DMS114 treated with DMSO at 0.1 percent for 48 hours (cell line): ENCODE data around the gene CCNL2.
"Not testable (repeated sequence)": the region's sequence is repeated elsewhere in the genome, so short reads cannot be mapped to it uniquely, and the experiment has no call there.

Source experiments
- DNase-seq: peaks from one replicate; lab custom pipeline; 2025; ENCODE audit not compliant: unreplicated experiment; lab: John Stamatoyannopoulos, UW

CCNL2 gene

DNA sequence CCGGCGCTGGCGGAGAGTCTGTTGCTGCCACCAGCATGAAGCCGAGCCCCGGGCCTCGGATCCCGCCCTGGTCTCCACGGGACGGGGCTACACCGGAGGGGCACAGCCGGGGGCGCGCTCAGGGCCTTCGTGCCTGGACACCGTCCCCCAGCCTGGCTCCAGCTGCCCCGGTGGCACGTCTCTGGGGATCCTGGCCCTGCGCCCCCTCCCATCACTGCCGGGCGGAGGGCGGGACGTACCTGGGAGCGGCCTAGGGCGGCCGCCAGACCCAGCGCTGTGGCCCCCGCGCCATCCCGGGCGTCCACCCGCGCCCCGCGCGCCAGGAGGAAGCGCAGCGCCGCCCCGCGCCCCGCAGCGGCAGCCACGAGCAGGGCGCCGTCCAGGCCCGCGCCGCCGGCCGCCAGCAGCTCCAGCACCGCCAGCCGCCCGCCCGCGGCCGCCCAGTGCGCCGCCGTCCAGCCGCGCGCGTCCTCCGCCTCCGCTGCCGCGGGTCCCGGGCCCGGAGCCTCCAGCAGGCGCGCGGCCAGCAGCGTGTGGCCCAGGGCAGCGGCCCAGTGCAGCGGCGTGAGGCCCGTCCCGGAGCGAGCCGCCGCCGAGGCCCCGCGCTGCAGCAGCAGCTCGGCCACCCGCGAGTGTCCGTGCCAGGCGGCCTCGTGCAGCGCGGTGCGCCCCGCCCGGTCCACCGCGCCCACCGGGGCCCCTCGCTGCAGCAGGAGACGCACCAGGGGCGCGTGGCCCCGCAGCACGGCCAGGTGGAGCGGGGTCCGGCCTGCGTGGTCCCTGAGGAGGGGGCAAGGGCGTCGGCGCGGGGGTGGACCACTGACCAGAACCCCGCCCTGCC lies 20.9 kb upstream of the CCNL2 start:
- DNase-seq, result no peak

DNA sequence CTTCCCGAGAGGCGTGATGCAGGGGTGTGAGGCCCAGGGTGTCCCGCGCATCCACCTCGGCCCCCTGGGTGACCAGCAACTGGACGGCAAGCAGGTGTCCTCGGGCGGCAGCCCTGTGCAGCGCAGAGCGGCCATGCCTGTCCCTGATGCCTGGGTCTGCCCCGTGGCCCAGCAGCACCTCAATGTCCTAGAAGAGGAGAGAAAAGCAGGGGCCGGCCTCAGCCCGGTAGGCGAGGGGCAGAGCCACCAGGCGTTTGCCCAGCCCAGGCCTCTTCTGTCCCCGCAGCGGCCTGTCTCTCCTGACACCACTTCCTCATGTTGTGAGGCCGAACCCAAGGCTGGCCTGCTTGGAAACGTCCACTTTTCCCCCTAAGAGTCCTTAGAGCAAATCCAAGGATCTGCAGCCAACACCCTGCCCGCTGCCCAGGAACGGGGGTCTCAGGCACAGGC lies 20.3 kb upstream of the CCNL2 start:
- DNase-seq, result no peak

DNA sequence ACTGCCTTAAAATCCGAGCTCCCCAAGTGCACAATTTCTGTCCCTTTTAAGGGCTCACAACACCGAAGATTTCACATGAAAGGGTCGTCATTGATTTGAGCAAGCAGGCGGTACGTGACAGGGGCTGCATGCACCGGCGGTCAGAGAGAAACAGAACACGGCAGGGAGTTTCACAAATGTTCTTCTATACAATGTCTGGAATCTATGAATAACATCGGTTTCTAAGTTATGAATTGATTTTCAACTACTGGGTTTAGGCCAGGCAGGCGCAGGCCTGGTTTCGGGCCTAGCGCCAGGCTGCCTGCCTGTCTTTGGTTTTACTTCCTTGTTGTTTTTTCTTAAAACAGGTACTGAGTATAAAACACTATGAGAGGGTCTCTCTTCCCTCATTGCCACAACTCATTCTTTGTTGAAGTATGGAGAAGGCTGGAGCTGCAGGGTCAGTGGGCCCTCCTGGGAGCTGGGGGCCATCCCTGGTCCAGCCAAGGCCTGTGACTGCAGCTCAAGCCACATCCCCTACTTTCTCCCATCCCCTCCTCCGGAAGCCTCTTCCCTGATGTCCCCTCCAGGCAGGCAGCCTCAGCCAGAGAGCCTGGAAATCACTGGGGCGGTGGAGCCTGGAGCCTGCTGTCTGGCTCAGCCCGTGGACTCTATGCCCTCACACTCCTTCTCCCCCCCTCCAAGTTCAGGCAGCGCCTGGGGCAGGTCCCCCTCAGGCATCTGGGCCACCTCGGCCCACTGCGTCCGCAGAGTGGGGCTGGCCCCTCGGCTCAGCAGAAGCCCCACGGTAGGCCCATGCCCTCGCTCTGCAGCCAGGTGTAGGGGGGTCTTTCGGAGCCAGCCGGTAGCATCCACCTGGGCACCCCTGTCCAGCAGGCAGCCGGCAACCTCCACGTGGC lies 19.6 kb upstream of the CCNL2 start:
- no peak for DNase-seq

DNA sequence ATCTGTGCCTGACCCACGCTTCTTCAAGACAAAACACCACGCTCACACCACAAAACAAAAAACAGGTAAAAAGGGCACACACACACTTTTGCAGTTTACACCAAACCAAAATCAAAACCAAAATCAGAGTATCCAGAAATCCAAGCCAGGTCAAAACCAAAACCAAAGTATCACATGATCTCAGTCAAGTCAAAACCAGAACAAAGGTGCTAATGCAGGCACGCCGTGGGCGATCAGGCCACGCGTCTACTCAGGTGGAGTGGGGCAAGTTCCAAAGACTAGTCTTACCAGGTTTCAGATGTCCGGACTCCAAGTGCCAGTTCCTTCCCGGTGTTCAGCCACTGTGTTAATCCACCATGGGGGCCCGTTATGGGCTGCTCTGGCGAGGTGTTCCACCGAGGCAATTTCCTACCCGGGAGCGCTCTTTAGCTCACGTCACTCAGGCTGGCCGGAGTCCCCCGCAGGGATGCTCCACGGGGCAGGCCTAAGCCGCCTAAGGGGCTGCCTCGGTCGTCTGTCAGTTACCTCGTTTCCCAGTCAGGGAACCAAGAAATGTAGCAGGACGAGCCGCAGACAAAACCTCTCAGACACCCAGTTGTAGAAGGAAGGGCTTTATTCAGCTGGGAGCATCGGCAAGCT lies 18.8 kb upstream of the CCNL2 start:
- DNase-seq, result not testable (repeated sequence)

DNA sequence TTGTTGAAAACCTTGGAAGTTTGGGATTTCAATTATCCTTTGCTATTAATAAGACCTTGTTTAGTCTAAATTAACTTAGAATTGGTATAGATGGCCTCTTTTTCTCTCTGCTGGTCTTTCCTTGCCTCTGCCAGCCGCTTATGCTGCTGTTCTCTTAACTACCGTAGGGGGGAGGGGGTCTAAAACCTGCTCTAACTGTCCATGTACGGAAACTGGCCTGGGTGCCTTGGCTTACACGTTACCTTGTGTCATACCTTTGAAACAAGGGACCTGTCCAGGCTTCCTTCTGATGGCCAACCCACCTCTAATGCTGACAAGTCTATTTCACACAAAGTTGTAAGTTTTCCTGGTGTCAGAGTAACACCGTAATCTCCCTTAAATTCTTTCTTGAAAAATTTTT lies 18.3 kb upstream of the CCNL2 start:
- not testable (repeated sequence) for DNase-seq

DNA sequence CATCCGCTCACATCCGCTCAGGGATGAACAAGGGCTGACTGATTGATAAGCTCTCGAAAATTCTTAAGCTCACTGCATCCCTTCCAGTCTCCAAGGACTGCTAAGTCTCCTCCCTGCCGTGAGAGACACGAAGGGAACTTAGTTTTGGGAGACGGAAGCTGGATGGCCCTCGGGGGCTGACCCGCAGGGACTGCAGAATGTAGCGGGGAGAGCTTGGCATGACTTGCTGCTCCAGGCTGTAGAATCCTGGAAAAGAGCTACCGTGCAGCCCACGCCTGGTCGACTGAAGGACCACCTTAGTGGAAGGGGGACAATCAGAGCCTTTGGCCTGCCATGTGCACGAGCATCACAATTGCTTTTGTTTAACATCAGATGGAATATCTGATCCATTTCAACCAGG lies 16.6 kb upstream of the CCNL2 start:
- DNase-seq, result no peak

DNA sequence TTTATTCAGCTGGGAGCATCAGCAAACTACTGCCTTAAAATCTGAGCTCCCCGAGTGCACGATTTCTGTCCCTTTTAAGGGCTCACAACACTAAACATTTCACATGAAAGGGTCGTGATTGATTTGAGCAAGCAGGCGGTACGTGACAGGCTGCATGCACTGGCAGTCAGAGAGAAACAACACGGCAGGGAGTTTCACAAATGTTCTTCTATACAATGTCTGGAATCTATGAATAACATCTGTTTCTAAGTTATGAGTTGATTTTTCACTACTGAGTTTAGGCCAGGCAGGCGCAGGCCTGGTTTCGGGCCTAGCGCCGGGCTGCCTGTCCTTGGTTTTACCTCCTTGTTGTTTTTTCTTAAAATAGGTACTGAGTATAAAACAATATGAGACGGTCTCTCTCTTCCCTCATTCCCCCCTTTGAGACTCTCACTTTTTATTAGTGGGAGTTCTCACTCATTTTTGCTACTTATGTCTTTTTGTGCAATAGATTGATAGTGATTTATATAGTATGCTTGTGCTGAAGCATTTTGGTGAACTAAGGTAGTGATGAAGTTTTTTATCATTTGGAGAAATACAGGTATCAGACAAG lies 13.3 kb upstream of the CCNL2 start:
- DNase-seq, result not testable (repeated sequence)

DNA sequence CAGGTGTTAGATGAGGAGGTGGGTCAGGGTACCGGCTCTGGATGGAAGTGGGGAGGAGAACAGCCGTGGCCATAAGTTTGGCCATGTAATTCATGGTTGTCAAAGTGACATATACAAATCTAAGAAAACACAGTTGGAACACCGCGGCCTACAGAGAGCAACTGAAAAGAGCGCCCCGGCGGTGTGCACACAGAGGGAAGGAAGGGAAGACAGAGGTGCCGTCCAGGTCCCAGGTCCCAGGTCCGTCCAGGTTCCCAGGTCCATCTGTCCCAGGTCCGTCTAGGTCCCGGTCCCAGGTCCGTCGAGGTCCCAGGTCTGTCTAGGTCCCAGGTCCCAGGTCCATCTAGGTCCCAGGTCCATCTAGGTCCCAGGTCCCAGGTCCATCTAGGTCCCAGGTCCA lies 12.5 kb upstream of the CCNL2 start:
- DNase-seq, result no peak

DNA sequence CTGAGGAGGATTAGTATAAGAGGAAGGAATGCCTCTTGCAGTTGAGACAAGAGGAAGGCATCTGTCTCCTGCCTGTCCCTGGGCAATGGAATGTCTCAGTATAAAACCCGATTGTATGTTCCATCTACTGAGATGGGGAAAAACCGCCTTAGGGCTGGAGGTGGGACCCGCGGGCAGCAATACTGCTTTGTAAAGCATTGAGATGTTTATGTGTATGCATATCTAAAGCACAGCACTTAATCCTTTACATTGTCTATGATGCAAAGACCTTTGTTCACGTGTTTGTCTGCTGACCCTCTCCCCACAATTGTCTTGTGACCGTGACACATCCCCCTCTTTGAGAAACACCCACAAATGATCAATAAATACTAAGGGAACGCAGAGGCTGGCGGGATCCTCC lies 11.1 kb upstream of the CCNL2 start:
- not testable (repeated sequence) for DNase-seq

DNA sequence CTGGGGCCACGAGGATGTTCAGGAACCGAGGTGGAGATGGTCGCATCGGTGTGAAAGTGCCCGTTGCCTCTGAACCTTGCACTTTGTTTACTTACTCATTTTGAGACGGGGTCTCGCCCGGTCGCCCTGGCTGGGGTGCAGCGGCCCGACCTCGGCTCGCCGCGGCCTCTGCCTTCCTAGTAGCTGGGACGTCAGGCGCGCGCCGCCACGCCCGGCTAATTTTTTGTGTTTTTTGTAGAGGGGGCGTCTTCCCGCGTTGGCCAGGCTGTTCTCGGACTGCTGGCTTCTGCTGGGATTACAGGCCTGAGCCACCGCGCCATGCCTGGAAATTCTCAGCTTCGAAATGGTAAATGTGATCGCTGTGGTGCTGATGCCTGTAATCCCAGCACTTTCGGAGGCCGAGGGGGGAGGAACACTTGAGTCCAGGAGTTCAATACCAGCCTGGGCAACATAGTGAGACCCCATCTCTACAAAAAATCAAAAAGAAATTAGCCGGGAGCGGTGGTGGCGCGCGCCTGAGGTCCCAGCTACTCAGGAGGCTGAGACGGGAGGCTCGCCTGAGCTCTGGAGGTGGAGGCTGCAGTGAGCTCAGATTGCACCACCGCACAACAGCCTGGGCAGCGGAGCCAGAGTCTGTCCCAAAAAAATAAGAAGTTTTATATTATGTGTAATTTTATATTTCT lies 8.6 kb upstream of the CCNL2 start:
- DNase-seq, result no peak

DNA sequence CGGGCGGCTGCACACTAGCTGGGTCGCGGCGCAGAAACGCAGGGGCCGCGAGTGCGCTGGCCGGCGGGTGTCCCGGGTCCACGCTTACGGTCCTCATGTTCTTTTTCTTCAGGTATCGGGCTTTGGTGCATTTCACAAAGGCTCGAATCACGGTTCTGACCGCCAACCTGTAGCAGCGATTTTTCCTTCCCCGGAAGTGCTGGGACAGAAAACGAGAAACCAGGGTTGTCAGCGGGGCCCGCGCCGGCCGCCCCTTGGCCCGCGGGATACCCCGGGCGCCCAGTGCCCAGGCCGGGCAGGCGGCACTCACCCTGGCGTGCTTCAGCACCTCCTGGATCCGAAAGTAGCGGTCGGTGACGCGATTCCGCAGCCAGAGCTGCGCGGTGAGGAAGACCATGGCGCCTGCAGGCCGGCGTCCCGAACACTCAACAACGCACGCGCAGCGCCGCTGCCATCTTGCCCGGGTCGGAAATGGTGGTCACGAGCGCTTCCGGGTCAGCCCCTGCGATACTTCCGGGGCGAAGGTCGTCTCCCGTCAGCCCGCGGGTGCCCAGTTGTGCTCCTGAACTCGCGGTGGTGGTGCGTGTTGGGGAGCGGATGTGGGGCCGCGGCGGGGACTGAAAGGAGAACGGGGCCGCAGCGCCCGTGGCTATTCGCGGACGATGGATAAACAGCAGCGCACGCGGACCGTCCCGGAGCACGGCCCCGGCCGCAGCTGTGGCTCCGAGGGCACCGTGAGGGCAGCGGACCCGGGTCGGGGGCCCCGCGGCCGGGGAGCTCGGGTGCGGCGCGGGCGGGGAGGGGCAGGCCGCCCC lies 7.9 kb upstream of the CCNL2 start, which contains the start of gene MRPL20:
Gene MRPL20 (minus strand): TSS at position 473 of the 815 bp plus-strand sequence. CDS start 76 bp downstream, at position 397.
- DNase-seq, result peak; percentile 72

DNA sequence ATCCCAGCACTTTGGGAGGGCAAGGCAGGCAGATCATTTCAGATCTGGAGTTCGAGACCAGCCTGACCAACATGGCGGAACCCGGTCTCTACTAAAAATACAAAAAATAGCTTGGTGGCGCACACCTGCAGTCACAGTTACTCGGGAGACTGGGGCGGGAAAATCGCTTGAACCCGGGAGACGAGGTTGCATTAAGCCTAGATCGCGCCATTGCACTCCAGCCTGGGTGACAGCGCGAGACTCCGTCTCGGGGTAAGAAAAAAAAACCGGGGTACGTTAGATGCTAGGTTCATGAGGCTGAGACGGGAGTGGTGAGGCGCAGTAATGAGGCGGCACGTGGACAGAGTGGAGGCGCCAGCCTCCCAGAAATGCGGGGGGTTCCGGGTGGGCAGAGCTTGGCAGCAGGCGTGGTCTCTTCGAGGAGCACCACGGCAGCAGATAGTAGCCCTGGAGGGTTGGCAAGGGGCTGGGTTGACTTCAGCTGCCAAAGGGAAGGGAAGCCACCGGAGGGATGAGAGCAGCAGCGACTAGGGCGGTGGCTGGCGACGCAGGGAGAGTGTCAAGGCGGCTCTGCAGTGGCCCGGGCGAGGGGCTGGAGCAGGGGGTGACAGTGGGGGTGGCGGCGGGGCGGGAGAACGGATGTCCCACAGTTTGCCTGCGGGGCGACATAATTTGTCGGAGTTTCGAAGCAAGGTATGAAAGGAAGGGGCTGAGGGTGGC lies 7.1 kb upstream of the CCNL2 start:
- no peak for DNase-seq

DNA sequence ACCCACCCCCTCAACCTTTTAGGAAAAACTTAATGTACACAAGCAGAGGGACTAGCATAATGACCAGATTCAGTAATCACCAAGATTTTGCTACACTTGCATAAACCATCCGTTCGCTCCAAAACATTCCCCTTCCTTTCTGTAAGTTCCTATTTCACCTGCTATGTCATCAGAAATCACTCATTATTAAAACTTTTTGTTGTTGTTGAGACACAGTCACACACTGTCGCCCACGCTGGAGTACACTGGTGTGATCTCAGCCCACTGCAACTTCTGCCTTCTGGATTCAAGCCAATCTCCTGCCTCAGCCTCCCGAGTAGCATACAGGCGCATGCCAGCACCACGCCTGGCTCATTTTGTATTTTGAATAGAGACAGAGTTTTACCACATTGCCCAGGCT lies 4.5 kb upstream of the CCNL2 start:
- DNase-seq, result no peak

DNA sequence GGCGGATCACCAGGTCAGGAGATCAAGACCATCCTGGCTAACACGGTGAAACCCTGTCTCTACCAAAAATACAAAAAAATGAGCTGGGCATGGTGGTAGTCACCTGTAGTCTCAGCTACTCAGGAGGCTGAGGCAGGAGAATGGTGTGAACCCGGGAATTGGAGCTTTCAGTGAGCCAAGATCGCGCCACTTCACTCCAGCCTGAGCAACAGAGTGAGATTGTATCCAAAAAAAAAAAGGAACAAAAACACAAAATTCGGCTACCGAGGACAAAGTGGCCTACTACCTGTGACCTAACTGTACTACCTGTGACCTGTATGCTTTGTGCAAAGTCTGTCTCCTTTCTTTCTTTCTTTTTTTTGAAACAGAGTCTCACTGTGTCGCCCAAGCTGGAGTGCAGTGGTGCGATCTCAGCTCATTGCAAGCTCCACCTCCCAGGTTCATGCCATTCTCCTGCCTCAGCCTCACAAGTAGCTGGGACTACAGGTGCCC lies 3.8 kb upstream of the CCNL2 start:
- DNase-seq, result not testable (repeated sequence)

DNA sequence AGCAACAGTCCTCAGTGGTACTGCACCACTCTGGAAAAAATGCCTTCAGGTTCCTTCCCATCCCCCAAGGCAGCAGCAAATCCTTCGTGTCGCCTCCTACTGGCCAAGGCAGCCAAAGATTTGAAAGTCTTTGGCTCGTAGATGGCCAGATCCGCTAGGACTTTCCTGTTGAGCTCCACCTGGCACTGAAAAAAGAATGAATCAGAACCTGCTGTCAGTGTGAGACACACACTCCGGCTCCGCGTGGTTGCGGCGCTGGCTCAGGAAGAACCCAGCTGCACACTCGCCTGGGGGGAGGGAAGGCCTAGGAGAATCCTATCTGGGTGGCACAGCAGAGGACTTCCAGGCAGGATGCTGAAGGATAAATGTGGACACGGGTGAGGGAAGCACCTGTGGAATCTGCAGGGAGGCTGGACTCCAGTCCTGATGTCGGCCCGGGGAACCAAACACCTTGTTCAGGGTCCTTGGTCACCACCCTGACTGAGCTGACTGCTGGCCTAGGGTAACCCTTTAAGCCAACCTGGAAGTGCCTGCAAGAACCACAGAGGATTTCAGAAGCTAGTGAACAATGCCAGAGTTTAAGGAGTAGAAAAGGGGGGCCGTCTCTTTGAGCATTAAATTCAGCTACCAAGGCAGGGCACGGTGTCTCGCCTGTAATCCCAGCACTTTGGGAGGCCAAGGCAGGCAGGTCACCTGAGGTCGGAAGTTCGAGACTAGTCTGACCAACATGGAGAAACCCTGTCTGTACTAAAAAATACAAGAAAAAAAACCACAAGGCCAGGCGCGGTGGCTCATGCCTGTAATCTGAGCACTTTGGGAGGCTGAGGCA lies 3.2 kb upstream of the CCNL2 start:
- peak; percentile 41 for DNase-seq

DNA sequence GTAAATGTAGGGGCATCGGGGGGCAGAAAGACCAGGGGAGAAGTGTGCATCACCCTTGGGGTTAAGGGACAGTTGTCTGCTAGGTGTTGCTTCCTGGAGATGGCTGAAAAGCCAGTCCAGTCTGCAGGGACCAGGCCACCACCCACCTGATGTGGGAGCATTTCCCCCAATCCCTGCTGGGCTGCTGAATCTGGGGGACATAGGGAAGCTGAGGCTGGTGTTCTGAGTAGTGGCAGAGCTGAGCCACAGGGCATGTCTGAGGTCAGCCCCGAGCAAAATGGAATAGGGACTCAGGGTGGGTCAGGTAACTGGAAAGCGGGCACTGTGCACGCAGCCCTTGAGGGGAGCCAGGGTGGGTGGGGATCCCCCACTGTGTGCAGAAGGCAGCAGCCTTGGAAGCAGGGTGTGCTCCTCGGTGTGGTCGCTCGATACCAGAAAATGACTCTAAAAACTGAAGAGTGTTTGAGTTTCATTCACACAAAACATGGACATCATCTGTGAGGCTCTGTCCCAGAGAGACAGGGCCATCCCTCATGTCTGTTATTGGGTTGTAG lies 2.4 kb upstream of the CCNL2 start:
- no peak for DNase-seq

DNA sequence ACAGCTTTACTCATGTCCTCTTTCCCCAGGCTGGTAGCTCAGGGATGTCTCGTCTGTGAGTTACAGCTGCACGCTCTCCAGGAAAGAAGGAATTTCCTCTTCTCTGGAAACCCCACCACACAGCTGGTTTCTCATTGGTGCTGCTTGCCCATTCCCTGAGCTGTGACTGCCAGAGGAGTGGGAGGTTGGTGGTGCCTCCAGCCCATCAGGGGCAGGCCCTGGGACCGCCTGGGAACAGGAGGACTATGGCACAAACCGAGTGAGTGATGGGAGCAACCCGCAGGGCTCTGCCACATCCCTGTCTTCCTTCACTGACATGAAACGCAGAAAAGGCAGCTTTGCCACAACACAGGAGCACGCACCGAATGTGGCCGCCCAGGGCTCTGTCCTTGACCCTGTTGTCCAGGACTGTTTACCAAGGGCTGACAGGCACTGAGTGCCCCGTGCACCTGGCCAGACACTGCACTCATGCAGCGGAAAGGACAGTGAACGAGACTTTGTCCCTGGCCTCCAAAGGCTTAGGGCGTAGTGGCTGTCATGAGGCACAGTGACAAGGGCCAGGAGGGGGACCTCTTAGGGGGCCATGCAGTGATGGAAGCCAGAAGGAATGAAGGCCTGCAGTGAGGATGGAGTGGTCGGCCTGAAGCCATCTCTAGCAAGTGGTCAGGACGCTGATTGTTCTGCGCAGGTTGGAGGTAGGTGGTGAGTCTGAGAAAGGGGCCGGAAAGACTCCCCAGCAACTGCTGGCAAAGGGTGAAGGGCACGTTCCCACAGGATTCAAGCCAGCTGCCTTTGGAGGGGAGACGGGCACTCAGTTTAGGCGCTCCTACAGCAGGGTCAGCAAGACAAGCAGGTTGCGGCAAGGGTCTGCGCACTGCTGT lies 1.7 kb upstream of the CCNL2 start:
- no peak for DNase-seq
